ENCODE results near the gene RMP24.

The RMP24 gene

DNA sequence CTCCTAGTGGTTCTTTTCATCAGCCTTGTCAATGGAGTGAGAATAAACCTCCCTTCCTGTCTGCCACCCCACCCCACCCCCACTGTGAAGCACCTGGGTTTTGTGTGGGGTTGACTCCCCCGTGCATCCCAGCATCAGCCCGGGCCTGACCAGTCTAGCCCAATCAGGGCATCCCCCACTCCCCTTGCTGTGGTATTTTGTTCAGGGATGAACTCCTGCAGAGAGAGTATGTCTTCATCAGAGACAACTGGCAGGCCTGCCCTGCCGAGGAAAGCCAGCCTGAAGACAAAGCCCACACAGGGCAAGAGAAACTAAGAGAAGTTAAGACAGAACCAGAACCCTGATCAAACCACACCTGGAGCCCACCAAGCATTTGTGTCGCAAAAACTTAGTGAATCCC is 36.7 kb upstream of the RMP24 start:
- no peak for DNase-seq (ENCODE audit: low read depth)
- TF ChIP-seq, protein P1, sequence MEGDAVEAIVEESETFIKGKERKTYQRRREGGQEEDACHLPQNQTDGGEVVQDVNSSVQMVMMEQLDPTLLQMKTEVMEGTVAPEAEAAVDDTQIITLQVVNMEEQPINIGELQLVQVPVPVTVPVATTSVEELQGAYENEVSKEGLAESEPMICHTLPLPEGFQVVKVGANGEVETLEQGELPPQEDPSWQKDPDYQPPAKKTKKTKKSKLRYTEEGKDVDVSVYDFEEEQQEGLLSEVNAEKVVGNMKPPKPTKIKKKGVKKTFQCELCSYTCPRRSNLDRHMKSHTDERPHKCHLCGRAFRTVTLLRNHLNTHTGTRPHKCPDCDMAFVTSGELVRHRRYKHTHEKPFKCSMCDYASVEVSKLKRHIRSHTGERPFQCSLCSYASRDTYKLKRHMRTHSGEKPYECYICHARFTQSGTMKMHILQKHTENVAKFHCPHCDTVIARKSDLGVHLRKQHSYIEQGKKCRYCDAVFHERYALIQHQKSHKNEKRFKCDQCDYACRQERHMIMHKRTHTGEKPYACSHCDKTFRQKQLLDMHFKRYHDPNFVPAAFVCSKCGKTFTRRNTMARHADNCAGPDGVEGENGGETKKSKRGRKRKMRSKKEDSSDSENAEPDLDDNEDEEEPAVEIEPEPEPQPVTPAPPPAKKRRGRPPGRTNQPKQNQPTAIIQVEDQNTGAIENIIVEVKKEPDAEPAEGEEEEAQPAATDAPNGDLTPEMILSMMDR (conservative IDR thresholded peaks at IDR 0.05; ENCODE audit: low read length) = no peak
- no peak overlapping the region for H3K4me3 ChIP-seq (ENCODE audit: low read length)

DNA sequence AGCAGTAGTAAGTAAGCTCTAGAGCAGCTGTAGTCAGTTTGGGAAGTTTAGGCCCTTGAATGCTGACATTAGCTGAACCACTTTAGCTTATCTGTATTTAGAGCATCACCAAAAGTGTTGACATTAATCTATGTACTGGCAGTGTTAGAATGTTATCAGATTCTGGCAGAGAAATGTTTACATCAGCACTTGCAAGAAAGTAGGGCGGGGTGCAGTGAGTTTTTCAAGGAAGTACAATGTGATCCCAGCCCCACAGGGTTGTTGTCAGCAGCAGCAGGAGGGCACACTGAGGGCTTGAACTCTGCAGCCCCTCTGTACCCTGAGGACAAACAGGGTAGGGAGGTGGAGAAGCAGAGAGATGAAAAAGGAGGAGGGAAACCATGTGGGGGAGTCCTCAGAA is 35.5 kb upstream of the RMP24 start:
- DNase-seq (ENCODE audit: low read depth) = no peak
- TF ChIP-seq, protein P1 (conservative IDR thresholded peaks at IDR 0.05; ENCODE audit: low read length) = no peak

DNA sequence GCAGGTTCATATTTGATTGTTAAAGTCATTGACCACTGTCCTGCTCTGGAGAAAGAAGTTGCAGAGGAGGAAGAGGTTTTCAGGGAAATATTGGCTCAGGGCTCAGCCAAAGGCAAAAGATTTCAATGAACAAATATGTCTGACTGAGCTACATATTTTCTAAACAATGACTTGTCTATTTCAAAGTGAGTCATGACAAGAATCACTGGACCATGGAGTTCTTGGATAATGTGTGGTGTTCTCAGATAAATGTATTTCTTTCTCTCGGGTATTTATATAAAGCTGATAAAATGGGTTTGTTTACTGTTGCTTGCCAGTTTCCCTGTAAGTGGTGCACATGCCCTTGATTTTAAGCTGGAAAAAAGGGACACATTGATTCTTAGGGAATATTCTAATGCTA is 34.3 kb upstream of the RMP24 start:
- DNase-seq (ENCODE audit: low read depth) = no peak
- TF ChIP-seq, protein P1 (conservative IDR thresholded peaks at IDR 0.05; ENCODE audit: low read length) = no peak
- no peak overlapping the region for H3K4me3 ChIP-seq (ENCODE audit: low read length)

More for the DNA sequence above, 35.5 kb upstream of the RMP24 start:
- H3K4me3 ChIP-seq (ENCODE audit: low read length) = no peak overlapping the region

DNA sequence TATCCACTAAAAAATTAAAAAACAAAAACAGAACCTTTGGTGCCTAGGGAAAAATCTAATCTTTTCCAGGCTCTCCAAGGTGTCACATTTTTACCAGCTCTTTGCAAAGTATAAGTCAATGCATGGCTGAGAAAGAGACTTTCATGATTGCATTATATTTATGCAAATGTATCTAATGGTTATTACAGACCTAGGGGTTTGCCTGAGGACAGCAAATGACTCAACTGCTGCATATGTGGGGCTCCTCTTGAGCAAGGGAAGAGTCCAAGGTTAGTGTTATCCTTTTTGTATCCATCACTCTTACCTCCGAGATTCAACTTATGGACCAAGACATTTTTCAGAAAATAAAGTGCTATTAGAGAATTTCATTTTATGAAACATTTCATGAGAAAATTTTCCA is 33.9 kb upstream of the RMP24 start:
- TF ChIP-seq, protein P1 (conservative IDR thresholded peaks at IDR 0.05; ENCODE audit: low read length) = no peak
- DNase-seq (ENCODE audit: low read depth) = no peak
- no peak overlapping the region for H3K4me3 ChIP-seq (ENCODE audit: low read length)

DNA sequence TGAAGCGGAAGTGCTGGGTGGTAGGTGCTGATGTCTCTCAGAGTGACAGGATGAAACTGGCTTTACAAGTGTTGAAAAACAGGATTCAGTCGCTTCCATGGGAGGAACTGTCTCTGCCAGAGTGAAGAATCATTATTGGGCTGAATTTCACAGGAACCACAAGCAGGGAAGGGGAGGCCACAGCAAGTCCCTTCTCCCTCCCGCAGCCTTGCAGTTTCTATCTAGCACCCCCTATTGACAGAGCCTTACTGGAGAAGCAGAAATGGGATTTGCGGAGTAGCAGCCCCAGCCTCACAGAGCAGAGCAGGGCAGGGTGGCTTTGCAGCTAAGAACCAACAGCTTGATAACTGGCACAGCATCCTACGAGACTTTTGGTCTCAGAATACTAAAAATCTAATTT is 33.3 kb upstream of the RMP24 start:
- TF ChIP-seq, protein P1 (conservative IDR thresholded peaks at IDR 0.05; ENCODE audit: low read length) = peak; percentile 18
- no peak overlapping the region for H3K4me3 ChIP-seq (ENCODE audit: low read length)
- no peak for DNase-seq (ENCODE audit: low read depth)

DNA sequence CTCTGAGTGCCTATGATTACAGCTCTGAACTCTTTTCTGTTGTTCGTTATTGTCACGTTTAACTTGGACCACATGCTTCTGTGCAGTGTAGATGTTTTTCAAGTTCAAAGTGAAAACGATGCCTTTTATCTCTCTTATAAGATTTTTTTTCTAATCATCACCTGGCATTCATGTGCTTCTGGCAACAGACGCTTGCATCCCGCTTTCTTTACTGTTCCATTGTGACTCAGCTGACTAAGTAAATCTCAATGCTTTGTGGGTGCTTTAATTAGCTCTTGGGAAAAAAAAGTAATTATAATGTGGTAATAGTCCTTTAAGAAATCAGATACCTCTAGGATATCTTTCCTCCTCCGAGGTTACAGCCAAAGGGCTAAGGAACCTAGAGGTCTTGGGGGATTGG is 31.2 kb upstream of the RMP24 start:
- TF ChIP-seq, protein P1 (conservative IDR thresholded peaks at IDR 0.05; ENCODE audit: low read length) = no peak
- no peak overlapping the region for H3K4me3 ChIP-seq (ENCODE audit: low read length)
- no peak for DNase-seq (ENCODE audit: low read depth)

DNA sequence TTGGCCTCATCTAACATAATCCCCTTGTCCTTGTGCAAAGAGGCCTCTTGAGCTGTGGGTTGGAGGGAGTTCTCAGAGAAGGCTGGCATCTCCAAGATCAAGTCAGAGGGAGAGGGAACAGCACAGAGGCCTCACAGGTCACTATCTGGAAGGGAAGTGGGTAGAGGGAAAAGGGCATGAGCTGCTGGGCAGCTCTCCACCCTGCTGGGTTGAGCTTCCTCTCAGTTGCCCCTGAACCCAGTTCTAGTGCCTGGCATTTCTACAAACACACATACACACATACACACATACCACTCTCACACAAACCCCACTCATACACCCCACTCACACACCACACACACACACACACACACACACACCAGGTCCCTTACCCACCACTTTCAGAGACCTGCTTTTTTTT is 30.3 kb upstream of the RMP24 start:
- TF ChIP-seq, protein P1 (conservative IDR thresholded peaks at IDR 0.05; ENCODE audit: low read length) = no peak
- no peak overlapping the region for H3K4me3 ChIP-seq (ENCODE audit: low read length)

More for the DNA sequence above, 30.3 kb upstream of the RMP24 start:
- DNase-seq (ENCODE audit: low read depth) = no peak

All from AG10803 (cell line).